Smooth muscle cell (in vitro differentiated cells): ENCODE results near the gene C3orf52. TPM values are rescaled to one million over a fixed set of nuclear protein-coding genes. Genes with fewer than 3 reads are reported as not detected.
"Not testable (repeated sequence)": the region's sequence is repeated elsewhere in the genome, so short reads cannot be mapped to it uniquely, and the experiment has no call there.

Source experiments
- DNase-seq: peaks from one replicate; lab custom pipeline; 2025; ENCODE audit not compliant: unreplicated experiment; lab: John Stamatoyannopoulos, UW
- H2AFZ ChIP-seq: fragments of 200-600 bp; sonication (generic); 2 replicates; pipeline ENCODE4 v1.6.0; 2016; ENCODE audit warnings: antibody characterized with exemption, low read depth, mild to moderate bottlenecking
- H3F3A ChIP-seq: fragments of 200-600 bp; sonication (generic); 2 replicates; pipeline ENCODE4 v1.6.0; 2017; ENCODE audit warnings: antibody characterized with exemption, low read depth
- H3K27ac ChIP-seq: fragments of 200-600 bp; sonication (generic); 2 replicates; pipeline ENCODE4 v1.5.1; 2016; ENCODE audit warnings: low read depth, mild to moderate bottlenecking
- H3K27me3 ChIP-seq: fragments of 200-600 bp; sonication (generic); 2 replicates; pipeline ENCODE4 v1.6.1; 2016; ENCODE audit warnings: low read depth, mild to moderate bottlenecking
- H3K36me3 ChIP-seq: fragments of 200-600 bp; sonication (generic); 2 replicates; pipeline ENCODE4 v1.5.1; 2016; ENCODE audit warnings: low read depth
- H3K4me1 ChIP-seq: fragments of 200-600 bp; sonication (generic); 2 replicates; pipeline ENCODE4 v1.5.1; 2016; ENCODE audit warnings: low read depth
- H3K4me2 ChIP-seq: fragments of 200-600 bp; sonication (generic); 2 replicates; pipeline ENCODE4 v1.6.0; 2016; ENCODE audit warnings: mild to moderate bottlenecking
- H3K4me3 ChIP-seq: fragments of 200-600 bp; sonication (generic); 2 replicates; pipeline ENCODE4 v1.5.1; 2016; ENCODE audit warnings: mild to moderate bottlenecking
- H3K79me2 ChIP-seq: fragments of 200-600 bp; sonication (generic); 2 replicates; pipeline ENCODE4 v1.6.0; 2016; ENCODE audit warnings: low read depth, mild to moderate bottlenecking
- H3K9ac ChIP-seq: fragments of 200-600 bp; sonication (generic); 2 replicates; pipeline ENCODE4 v1.6.0; 2016; ENCODE audit warnings: low read depth
- H3K9me3 ChIP-seq: fragments of 200-600 bp; sonication (generic); replicated peaks from 2 replicates; pipeline ENCODE4 v1.5.1; 2016; ENCODE audit warnings: low read depth
- H4K20me1 ChIP-seq: fragments of 200-600 bp; sonication (generic); 2 replicates; pipeline ENCODE4 v1.6.0; 2016; ENCODE audit warnings: low read depth
- WGBS: methylation state at CpG from one replicate; pipeline ENCODE4 v1.1.7; 2016; ENCODE audit warnings: low lambda C conversion rate; 5-methylcytosine and 5-hydroxymethylcytosine counted together
- polyA plus RNA-seq: library from polyadenylated mRNA; unstranded; fragments of >200 nt; fragmentation: Nextera tagmentation; extraction: Ambion mirVana; gene quantifications from 2 replicates; pipeline ENCODE4 v1.2.1, GENCODE V29; 2016
- total RNA-seq: library from RNA; depleted of rRNA; stranded (reverse); fragments of >200 nt; gene quantifications from 2 replicates; pipeline ENCODE4 v1.2.3, GENCODE V29; 2014
- TF ChIP-seq, protein P1 (sequence below): fragments of 200-600 bp; sonication (generic); IDR thresholded peaks from 2 replicates; pipeline ENCODE4 v1.5.1; 2017; ENCODE audit warnings: borderline replicate concordance, mild to moderate bottlenecking, antibody characterized with exemption; ENCODE audit not compliant: insufficient read depth, poor library complexity, severe bottlenecking

Gene C3orf52, protein sequence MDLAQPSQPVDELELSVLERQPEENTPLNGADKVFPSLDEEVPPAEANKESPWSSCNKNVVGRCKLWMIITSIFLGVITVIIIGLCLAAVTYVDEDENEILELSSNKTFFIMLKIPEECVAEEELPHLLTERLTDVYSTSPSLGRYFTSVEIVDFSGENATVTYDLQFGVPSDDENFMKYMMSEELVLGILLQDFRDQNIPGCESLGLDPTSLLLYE
- 10.2 and 14.8 TPM in 2 replicates for total RNA-seq
- 4.0 and 10.8 TPM in 2 replicates for polyA plus RNA-seq

DNA sequence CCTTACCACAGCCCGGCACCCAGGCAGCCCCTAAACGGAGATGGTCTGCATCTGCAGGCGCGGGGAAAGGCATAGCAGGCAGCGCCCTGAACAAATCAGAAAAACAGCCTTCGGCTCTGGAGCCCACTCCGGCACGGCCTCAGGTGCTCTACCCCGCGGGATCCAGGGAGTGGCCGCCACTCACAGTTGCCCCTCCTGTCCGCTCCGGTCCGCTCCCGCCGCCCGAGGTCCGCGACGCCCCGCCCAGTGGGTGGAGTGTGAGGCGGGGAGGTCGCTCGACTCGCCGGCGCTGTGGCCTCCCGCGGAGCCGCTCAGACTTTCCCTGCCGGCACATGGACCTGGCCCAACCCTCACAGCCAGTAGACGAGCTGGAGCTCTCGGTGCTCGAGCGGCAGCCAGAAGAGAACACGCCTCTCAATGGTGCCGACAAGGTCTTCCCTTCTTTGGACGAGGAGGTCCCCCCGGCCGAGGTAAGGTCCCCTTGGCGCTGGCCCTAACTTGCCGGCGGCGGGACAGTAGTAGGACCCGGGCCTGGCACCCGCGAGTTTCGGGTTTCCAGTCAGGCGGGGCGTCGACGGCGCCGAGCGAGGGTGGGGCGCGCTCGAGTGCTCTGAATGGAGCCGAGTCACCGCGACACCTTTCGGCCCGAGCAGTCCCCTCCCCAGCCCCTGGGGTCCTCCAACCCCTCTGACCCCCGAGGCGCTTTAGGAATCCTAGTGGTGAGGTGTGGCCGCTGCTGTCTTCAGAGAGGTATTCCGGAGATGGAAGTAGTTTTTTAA, at the start of gene C3orf52:
C3orf52 (plus strand) TSS at position 314 of the 779 bp plus-strand sequence; CDS start at position 333, 19 bp downstream.
- Histone ChIP-seq H3K27ac (peak within 1 kb of the TSS; percentile 66), H3K36me3 (no peaks in the 10 kb centered on the region), H3K4me1 (peaks cover 9% of the 10 kb centered on the region), H3K9me3 (no peaks in the 10 kb centered on the region), H3K9ac (peak within 1 kb of the TSS; percentile 77), H2AFZ (peak within 1 kb of the TSS; percentile 86), H3K4me2 (peak within 1 kb of the TSS; percentile 87), H3K4me3 (peak within 1 kb of the TSS; percentile 59), H3K27me3 (peaks cover 4% of the 10 kb centered on the region), H4K20me1 (no peaks in the 10 kb centered on the region), H3F3A (no peaks in the 10 kb centered on the region), H3K79me2 (peaks cover 19% of the 10 kb centered on the region)
- under 1% methylated on average over 67 of the region's 67 CpGs for WGBS
- TF ChIP-seq, protein P1, sequence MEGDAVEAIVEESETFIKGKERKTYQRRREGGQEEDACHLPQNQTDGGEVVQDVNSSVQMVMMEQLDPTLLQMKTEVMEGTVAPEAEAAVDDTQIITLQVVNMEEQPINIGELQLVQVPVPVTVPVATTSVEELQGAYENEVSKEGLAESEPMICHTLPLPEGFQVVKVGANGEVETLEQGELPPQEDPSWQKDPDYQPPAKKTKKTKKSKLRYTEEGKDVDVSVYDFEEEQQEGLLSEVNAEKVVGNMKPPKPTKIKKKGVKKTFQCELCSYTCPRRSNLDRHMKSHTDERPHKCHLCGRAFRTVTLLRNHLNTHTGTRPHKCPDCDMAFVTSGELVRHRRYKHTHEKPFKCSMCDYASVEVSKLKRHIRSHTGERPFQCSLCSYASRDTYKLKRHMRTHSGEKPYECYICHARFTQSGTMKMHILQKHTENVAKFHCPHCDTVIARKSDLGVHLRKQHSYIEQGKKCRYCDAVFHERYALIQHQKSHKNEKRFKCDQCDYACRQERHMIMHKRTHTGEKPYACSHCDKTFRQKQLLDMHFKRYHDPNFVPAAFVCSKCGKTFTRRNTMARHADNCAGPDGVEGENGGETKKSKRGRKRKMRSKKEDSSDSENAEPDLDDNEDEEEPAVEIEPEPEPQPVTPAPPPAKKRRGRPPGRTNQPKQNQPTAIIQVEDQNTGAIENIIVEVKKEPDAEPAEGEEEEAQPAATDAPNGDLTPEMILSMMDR = no peak
- DNase-seq = peak; percentile 32

DNA sequence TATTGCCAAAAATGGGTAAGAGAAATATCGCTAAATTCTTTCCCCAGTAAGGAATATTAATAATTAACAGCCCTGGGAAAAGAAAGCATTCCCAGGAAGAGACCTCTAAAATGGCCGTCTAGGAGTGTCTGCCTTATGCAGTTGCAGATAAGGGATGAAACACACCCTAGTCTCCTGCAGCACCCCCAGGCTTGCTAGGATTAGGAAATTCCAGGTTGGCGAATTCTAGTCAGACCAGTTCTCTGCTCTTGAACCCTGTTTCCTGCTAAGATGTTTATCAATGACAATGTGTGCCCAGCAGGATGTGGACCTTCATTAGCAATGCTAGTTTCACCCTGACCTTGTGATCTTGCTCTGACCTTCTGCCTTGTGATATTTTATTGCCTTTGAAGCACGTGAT, 49.0 kb upstream of the C3orf52 start:
- H3K9me3 ChIP-seq, DNase-seq, H3K9ac ChIP-seq, H3K79me2 ChIP-seq, H3K4me1 ChIP-seq, H3F3A ChIP-seq, H3K27ac ChIP-seq, H3K4me2 ChIP-seq, H3K4me3 ChIP-seq, H3K36me3 ChIP-seq, H3K27me3 ChIP-seq, H4K20me1 ChIP-seq, H2AFZ ChIP-seq: not testable (repeated sequence)
- 68% methylated on average over 4 of the region's 4 CpGs for WGBS

DNA sequence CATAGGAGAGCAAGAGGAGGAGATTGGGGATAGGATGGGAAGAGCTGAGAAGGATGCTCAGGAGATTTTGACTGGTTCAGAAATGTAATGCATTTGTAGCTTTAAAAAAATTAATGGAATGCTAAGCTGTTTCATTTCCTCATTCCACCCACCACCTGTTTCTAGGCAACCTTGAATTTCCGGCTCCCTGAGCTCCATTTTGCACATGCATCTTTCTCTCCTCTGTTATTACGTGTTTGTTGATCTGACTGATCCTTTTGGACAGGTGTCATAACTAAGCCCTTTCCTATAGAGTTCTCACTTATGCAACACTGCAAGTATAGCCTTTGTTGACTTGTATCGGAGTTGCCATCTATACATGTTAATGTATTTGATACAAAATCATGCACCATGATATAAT, 47.3 kb upstream of the C3orf52 start:
- no peak for DNase-seq

DNA sequence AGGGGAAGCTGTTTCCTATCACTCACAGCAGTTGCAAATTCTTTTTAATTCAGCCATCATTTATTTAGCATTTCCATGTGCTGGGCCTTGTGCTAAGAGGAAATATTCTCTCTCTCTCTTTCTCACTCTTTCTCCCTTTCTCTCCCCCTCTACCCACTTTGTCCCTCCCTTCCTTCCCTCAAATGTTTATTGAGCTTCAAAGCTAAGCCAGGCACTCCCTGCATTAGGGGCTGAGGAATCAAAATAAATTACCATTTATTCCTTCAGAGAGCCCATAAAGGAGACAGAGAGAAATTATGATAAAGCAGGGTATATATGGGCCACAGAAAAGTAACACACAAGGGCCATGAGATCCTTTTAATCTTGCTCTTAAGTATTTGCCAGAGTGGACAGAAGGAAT, 44.9 kb upstream of the C3orf52 start:
- Histone ChIP-seq H4K20me1 (no peaks in the 10 kb centered on the region), H3K79me2 (no peaks in the 10 kb centered on the region), H3F3A (no peaks in the 10 kb centered on the region), H3K4me3 (no peak overlapping the region), H3K9me3 (no peaks in the 10 kb centered on the region), H3K27ac (no peak overlapping the region), H3K27me3 (no peaks in the 10 kb centered on the region), H3K4me2 (no peak overlapping the region), H2AFZ (no peak overlapping the region), H3K9ac (no peak overlapping the region), H3K36me3 (no peaks in the 10 kb centered on the region), H3K4me1 (no peaks in the 10 kb centered on the region)
- DNase-seq = no peak
- TF ChIP-seq, protein P1 = no peak

More for the DNA sequence above, 47.3 kb upstream of the C3orf52 start:
- Histone ChIP-seq H3F3A (no peaks in the 10 kb centered on the region), H3K27me3 (no peaks in the 10 kb centered on the region), H3K4me2 (no peak overlapping the region), H3K79me2 (no peaks in the 10 kb centered on the region), H3K4me1 (no peaks in the 10 kb centered on the region), H3K9ac (no peak overlapping the region), H4K20me1 (no peaks in the 10 kb centered on the region), H3K36me3 (no peaks in the 10 kb centered on the region), H3K9me3 (no peaks in the 10 kb centered on the region), H3K27ac (no peak overlapping the region), H2AFZ (no peak overlapping the region), H3K4me3 (no peak overlapping the region)
- WGBS = 90% methylated on average over 3 of the region's 3 CpGs
- TF ChIP-seq, protein P1 = no peak
